C4-2B (cell line): Measurements from ENCODE around the gene ARPIN.

Experiments
- CTCF ChIP-seq: fragments of 450-650 bp; conservative IDR thresholded peaks from 2 replicates; pipeline ENCODE4 v1.5.1; 2017; ENCODE audit warnings: mild to moderate bottlenecking
- ZFX ChIP-seq: fragments of 450-650 bp; IDR thresholded peaks from 2 replicates; pipeline ENCODE4 v1.6.1; 2017

DNA sequence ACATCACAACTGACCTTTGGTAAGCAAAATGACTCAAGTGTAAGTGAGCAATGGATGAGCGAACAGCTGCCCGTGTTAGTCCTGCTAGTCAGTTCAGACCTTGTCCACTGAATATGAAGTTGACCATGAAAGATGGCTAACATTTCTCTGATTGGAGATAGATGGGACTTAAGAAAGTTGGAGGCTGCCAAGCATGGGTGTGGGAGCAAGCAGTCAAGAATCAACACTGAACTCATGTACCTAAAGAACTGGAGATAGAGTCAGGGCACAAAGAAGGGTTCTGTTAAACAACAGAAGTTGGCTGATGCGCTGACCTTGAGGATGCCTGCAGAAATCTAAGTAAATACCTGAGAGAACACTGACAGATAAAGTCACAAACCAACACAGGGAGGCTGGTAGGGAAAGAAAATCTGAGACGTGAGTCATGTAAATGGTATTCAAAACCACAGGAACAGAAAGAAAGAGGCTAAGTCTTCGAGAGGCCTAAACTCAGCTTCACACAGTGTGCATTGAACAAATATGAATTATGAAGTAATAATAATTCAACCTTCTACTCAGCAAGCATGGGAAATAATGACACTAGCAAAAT, 67.4 kb downstream of the ARPIN start:
- TF ChIP-seq CTCF, result no peak
- TF ChIP-seq ZFX, result no peak
